Lower leg skin (tissue), 3 donors: Measurements from ENCODE around the gene PFDN2.

Source experiments
- CTCF ChIP-seq, 3 donors: fragments of 450-650 bp; IDR thresholded peaks; one replicate each; pipeline ENCODE4 v1.5.1; 2016; ENCODE audit warnings: antibody characterized with exemption in 3 of 3, mild to moderate bottlenecking in 3 of 3, moderate library complexity in 2 of 3
- POLR2A ChIP-seq, 2 donors: fragments of 450-650 bp; IDR thresholded peaks; one replicate each; pipeline ENCODE4 v1.6.1; 2016 to 2017; ENCODE audit warnings: antibody characterized with exemption in 2 of 2, mild to moderate bottlenecking in 1 of 2, moderate library complexity in 1 of 2

- TF ChIP-seq CTCF (IDR thresholded peaks at IDR 0.05) (no peak), POLR2A (IDR thresholded peaks at IDR 0.05) (no peak)
Observed at GRCh38 chr1:161085165-161085564, 32.7 kb downstream of the PFDN2 start.
